ENCODE results near the gene ANXA1. TPM values are rescaled to one million over a fixed set of nuclear protein-coding genes. Genes with fewer than 3 reads are reported as not detected.

ANXA1 gene
- total and polyA plus RNA-seq, 10 donors = 45.5 to 123 (median 73.3) TPM

GRCh38 chr9:73146111-73146815 lies 5.4 kb upstream of the ANXA1 start:
- no peak for DNase-seq
- no peaks in the 10 kb centered on the region for H3K36me3 ChIP-seq
- H3K27me3 ChIP-seq (replicated peaks in 1 of 7) = no peaks in the 10 kb centered on the region
- no peaks in the 10 kb centered on the region for H3K9me3 ChIP-seq
- peaks cover 2 to 77% (median 38%) of the 10 kb centered on the region in 6 donors for H3K4me1 ChIP-seq
- WGBS, 5 donors = 69 to 96% (median 79%) methylated on average over 2 of the region's 2 CpGs
- peak overlapping the region in 1 of 8 donors; percentile 24 for H3K27ac ChIP-seq
- intact Hi-C loops (cut with DNase I; ENCODE audit: low total_unique reads) = no loop called here
- no peak overlapping the region for H3K4me3 ChIP-seq
- TF ChIP-seq POLR2A (IDR thresholded peaks at IDR 0.05) (no peak), POLR2AphosphoS5 (IDR thresholded peaks at IDR 0.05) (no peak), CTCF (IDR thresholded peaks at IDR 0.05 in 8 of 11, conservative IDR thresholded peaks at IDR 0.05 in 3 of 11) (no peak)

GRCh38 chr9:73148447-73148937 lies 3.2 kb upstream of the ANXA1 start:
- no peak for DNase-seq
- WGBS, 5 donors = 84 to 91% (median 86%) methylated on average over 3 of the region's 3 CpGs
- Histone ChIP-seq H3K4me3 (no peak overlapping the region), H3K4me1 (peaks cover 2 to 91% (median 39%) of the 10 kb centered on the region in 6 donors), H3K9me3 (no peaks in the 10 kb centered on the region), H3K27ac (peak overlapping the region in 5 of 8 donors; percentile 15 to 71 (median 55)), H3K27me3 (replicated peaks in 1 of 7) (no peaks in the 10 kb centered on the region), H3K36me3 (no peaks in the 10 kb centered on the region)
- intact Hi-C loops (cut with DNase I; ENCODE audit: low total_unique reads) = no loop called here
- TF ChIP-seq CTCF (IDR thresholded peaks at IDR 0.05 in 8 of 11, conservative IDR thresholded peaks at IDR 0.05 in 3 of 11) = no peak
- TF ChIP-seq POLR2AphosphoS5 (IDR thresholded peaks at IDR 0.05) = no peak
- TF ChIP-seq POLR2A (IDR thresholded peaks at IDR 0.05) = no peak

- intact Hi-C loops (cut with DNase I; ENCODE audit: low total_unique reads) = no loop called here
- H3K4me3 ChIP-seq = peak overlapping the region in 1 of 8 donors; percentile 27
- DNase-seq = no peak
- peaks cover 0 to 91% (median 36%) of the 10 kb centered on the region in 6 donors for H3K4me1 ChIP-seq
- no peaks in the 10 kb centered on the region for H3K36me3 ChIP-seq
- H3K27ac ChIP-seq = peak overlapping the region in 7 of 8 donors; percentile 35 to 73 (median 66)
- H3K9me3 ChIP-seq = no peaks in the 10 kb centered on the region
- no peak for TF ChIP-seq POLR2A (IDR thresholded peaks at IDR 0.05)
- no peaks in the 10 kb centered on the region for H3K27me3 ChIP-seq (replicated peaks in 1 of 7)
- WGBS, 5 donors = 11 to 34% (median 18%) methylated on average over 4 of the region's 4 CpGs
These were observed 2.1 kb upstream of the ANXA1 start for GRCh38 chr9:73149371-73150067.

- no peaks in the 10 kb centered on the region for H3K36me3 ChIP-seq
- no peaks in the 10 kb centered on the region for H3K27me3 ChIP-seq (replicated peaks in 1 of 7)
- peaks cover 3 to 98% (median 55%) of the 10 kb centered on the region in 6 donors for H3K4me1 ChIP-seq
- no peaks in the 10 kb centered on the region for H3K9me3 ChIP-seq
- intact Hi-C loops (cut with DNase I; ENCODE audit: low total_unique reads) = no loop called here
- no peak for DNase-seq
- TF ChIP-seq POLR2AphosphoS5 (IDR thresholded peaks at IDR 0.05) (no peak), CTCF (IDR thresholded peaks at IDR 0.05 in 8 of 11, conservative IDR thresholded peaks at IDR 0.05 in 3 of 11) (no peak), POLR2A (IDR thresholded peaks at IDR 0.05) (no peak)
- H3K27ac ChIP-seq = peak overlapping the region; percentile 37 to 84 (median 74)
- H3K4me3 ChIP-seq = peak overlapping the region; percentile 13 to 64 (median 28)
These were observed 829 bp downstream of the ANXA1 start for GRCh38 chr9:73152543-73152844.
